ENCODE results near the gene NKAIN2.
"Not testable (repeated sequence)": the region's sequence is repeated elsewhere in the genome, so short reads cannot be mapped to it uniquely, and the experiment has no call there.

DNA sequence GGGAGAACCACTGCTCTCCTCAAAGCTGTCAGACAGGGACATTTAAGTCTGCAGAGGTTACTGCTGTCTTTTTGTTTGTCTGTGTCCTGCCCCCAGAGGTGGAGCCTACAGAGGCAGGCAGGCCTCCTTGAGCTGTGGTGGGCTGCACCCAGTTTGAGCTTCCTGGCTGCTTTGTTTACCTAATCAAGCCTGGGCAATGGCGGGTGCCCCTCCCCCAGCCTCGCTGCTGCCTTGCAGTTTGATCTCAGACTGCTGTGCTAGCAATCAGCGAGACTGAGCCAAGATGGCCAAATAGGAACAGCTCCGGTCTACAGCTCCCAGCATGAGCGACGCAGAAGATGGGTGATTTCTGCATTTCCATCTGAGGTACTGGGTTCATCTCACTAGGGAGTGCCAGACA is 544.7 kb downstream of the NKAIN2 start:
- TF ChIP-seq, protein P1, sequence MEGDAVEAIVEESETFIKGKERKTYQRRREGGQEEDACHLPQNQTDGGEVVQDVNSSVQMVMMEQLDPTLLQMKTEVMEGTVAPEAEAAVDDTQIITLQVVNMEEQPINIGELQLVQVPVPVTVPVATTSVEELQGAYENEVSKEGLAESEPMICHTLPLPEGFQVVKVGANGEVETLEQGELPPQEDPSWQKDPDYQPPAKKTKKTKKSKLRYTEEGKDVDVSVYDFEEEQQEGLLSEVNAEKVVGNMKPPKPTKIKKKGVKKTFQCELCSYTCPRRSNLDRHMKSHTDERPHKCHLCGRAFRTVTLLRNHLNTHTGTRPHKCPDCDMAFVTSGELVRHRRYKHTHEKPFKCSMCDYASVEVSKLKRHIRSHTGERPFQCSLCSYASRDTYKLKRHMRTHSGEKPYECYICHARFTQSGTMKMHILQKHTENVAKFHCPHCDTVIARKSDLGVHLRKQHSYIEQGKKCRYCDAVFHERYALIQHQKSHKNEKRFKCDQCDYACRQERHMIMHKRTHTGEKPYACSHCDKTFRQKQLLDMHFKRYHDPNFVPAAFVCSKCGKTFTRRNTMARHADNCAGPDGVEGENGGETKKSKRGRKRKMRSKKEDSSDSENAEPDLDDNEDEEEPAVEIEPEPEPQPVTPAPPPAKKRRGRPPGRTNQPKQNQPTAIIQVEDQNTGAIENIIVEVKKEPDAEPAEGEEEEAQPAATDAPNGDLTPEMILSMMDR (IDR thresholded peaks at IDR 0.05; ENCODE audit: extremely low read depth in 1 of 2, insufficient read depth in 1 of 2, low read depth in 1 of 2, low read length in 2 of 2) = not testable (repeated sequence)
- not testable (repeated sequence) for TF ChIP-seq EZH2 (IDR thresholded peaks at IDR 0.05; ENCODE audit: borderline replicate concordance, low read depth, low read length, severe bottlenecking); POLR2AphosphoS5 (IDR thresholded peaks at IDR 0.05; ENCODE audit: insufficient read depth, low read depth, low read length); POLR2A (IDR thresholded peaks at IDR 0.05; ENCODE audit: low read depth, low read length); JUN (IDR thresholded peaks at IDR 0.05; ENCODE audit: borderline replicate concordance, insufficient read depth, insufficient read length, low read depth)
